GM19023 (cell line): ENCODE results near the gene PCED1B.

Experiments
- ATAC-seq: cut with Tn5 transposase; IDR thresholded peaks from one replicate; pipeline ENCODE4 v1.9.1; 2021; ENCODE audit warnings: mild to moderate bottlenecking, moderate library complexity; ENCODE audit not compliant: unreplicated experiment

Gene PCED1B

DNA sequence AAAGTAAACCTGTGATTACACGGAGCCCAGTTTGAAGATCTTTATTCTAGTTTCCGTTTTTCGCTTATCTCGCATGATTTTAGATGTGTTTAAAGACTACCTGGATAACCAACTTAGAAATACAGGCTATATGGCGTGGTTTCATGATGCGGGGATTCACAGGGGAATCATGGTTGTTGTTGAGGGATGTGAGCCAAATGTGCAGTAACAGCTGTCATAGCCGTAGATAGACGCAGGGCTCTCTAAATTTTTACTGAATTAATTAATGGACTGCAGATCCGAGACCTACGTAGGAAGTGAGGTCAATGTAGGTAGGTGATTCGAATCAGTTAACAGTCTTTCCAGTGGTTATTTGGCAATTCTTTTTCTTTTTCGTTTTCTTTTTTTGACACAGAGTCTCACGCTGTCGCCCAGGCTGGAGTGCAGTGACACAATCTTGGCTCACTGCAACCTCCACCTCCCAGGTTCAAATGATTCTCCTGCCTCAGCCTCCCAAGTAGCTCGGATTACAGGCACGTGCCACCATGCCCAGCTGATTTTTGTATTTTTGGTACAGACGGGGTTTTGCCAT lies 145.2 kb downstream of the PCED1B start:
- ATAC-seq = no peak

DNA sequence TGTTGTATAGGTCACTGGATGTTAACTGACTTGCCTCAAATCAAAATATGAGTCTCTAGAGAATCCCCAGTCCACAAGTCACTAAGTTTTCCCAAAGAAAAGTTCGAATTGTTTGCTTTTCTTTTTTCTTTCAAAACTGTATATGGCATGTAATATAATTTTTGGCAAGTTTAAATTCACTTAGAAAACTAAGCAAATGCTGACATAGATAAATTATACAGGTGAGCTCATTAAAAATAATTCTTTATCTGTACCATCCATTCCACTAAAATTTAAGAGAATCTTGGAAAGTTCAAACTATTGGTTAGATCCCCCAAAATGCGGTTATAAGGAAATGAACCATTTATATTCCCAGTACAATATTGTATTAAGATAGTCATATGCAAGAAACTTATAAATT lies 145.9 kb downstream of the PCED1B start:
- ATAC-seq = no peak

GRCh38 chr12:47226199-47226598 lies 146.8 kb downstream of the PCED1B start:
- ATAC-seq = no peak

DNA sequence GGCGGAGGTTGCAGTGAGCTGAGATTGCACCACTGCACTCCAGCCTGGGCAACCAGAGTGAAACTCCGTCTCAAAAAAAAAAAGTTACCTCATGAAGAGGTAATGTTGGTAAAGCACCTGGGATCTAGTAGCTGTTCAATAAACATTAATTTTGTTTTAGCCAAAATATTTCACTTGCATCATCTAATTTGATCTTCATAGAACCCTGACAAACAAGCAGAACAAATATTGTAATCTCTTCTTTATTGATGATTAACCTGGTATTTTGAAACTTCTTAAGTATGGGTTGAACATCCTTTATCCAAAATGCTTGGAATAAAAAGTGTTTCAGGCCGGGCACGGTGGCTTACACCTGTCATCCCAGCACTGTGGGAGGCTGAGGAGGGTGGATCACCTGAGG lies 149.4 kb downstream of the PCED1B start:
- no peak for ATAC-seq

DNA sequence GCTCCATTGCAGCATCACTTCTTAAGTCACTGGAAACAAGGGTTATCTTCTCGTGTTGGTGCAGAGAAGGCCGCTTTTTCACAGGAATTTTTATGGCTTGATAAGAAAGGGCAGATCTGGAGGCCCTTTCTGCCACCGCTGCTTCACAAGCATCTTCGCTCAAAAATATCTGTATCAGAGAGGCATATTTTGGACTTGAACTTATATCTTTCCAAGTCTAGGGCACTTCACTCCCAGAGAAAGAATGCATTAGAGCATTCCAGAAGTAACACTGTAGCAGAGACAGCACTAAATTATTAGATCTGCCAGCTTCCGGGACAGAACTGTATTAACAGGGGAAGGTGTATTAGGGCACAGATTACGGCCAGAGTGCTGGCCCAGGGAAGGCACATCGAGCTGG lies 152.0 kb downstream of the PCED1B start:
- ATAC-seq = no peak

DNA sequence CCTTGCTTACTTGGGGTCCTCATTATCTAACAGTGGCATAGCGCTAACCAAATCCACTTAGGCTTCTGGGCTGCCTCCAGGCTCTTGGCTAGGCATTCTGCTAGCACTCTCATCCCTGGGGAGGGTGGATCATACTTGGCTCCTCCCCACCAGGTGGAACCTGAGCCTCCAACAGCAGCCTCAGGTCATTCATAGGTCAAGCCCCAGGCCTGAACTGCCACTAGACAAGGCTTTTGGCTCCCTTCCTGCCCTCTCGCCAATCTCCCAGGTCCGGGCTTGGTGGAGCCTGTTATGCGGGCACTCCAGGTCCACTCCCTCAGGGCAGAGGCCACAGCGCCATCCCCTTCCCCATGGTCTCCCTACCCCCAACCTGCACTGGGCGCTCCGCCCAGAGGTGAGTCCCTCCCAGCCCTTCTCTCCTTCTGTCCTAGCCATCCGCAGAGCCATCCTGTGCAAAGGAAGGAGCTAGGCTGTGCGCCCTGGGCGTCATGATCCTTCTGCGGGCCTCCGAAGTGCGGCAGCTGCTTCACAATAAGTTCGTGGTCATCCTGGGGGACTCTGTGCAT lies 155.2 kb downstream of the PCED1B start:
- ATAC-seq = no peak

GRCh38 chr12:47235258-47236040 lies 156.0 kb downstream of the PCED1B start:
- no peak for ATAC-seq

DNA sequence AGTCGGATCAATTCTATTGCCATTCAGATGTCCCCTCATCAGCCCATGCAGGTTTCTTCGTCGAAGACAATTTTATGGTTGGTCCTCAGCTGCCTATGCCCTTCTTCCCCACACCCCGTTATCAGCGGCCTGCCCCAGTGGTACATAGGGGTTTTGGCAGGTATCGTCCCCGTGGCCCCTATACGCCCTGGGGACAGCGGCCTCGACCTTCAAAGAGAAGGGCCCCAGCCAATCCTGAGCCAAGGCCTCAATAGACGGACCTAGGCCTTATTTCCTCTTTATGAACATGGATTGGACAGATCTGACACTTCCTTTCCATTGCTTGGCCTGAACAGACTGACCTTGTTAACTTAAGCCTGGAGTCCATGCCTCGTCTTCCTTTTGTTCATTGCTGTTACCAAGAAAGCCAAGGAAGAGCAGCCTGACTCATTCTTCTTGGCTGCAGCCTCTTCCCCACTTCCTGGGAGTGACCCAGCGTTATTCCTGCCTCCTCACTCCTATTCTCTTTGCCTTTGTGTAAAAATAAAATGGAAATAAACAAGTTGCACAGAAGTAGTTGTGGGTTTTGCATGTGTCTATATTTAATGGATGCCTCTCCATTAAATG lies 156.8 kb downstream of the PCED1B start:
- ATAC-seq = no peak

- no peak for ATAC-seq
Observed at GRCh38 chr12:47237751-47238211, 158.4 kb downstream of the PCED1B start.

DNA sequence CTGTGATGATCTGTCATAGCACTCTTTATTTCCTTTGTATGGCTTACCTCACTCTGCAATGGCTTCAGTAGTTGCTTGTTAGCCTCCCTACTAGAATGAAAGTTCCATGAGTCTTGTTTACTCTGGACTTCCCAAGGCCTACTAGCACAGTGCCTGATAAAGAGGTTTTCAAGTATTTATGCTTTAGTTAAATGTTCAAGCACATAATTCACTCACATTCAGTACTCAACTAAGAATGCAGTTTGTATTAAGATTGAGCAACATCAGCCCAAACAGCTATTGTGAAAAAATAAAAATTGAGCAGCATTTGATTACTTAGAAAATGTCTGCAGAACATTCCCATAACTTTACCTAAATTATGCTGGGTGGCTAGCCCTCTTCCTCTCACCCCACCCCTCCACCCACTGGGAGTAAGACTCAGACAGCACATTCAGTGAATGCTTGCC lies 159.3 kb downstream of the PCED1B start:
- no peak for ATAC-seq

DNA sequence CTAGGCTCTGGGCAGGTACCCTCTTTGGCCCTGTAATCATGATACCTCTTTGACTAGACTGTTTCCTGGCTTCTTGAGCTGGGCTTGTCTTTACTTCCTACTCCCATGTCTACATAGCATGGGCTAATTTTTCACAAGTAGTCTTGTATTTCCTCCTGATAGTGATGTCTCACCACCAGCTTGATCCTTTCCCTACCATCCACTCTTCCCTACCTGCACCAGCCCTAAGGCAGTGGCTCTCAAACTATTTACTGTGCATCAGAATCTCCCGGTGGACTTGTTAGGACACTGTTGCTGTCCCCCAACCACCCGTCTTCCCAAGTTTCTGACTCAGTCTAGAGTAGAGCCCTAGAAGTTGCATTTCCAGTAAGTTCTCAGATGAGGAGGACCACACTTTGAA lies 163.0 kb downstream of the PCED1B start:
- no peak for ATAC-seq

DNA sequence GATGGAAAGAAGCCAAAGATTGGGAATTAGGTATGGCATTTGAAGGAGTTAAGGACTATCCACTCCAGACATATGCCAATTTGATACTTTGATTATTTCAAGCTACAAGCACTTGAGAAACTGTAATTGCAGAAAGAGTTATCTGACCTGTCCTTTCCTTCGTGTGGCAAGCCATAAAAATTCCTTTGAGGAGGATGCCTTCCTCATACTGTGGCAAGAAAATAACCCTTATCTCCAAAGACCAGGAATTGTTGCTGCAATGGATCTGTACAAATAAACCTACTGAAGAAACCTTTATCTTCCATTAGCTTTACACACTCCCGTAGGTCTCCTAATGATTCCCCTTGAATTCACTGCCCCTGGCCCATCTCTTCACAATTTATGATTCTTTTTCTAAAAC lies 165.4 kb downstream of the PCED1B start:
- no peak for ATAC-seq

DNA sequence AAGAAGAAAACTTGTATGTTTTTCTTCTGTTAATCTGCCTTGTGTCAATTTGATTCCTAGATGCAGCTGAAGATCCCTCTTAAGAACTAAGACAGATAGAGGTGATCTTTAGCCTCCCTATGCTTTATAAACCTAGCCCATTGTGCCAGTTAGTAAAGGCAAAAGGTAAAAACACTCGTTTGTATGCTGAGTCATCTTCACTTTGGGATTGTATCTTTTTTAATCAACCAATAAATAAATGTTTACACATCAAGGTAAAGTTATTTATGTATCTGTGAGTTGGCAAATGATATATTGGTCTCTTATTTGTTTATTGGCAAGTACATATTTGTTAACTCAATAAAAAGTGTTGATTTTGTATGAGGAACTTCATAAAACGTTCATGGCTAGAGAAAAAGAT lies 166.2 kb downstream of the PCED1B start:
- ATAC-seq = no peak

DNA sequence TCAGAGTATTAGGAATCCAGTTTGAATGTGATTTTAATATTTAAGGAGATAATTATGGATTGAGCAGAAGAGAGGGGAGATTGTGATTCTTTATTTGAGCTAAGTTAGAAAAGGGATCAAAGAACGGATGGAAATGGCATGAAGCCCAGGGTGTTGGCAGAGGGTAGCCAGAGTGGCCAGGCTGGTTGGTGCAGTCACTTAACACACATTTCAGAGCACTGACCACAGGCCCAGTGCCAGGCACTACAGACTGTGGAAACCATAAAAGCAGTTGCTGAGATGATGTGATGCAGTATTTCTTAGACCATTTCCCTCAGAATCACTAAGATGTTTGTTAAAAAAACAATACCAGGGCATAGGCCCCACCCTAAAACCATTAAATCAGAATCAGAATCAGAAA lies 168.0 kb downstream of the PCED1B start:
- ATAC-seq = no peak

- no peak for ATAC-seq
Observed at GRCh38 chr12:47249082-47249481, 169.7 kb downstream of the PCED1B start.

DNA sequence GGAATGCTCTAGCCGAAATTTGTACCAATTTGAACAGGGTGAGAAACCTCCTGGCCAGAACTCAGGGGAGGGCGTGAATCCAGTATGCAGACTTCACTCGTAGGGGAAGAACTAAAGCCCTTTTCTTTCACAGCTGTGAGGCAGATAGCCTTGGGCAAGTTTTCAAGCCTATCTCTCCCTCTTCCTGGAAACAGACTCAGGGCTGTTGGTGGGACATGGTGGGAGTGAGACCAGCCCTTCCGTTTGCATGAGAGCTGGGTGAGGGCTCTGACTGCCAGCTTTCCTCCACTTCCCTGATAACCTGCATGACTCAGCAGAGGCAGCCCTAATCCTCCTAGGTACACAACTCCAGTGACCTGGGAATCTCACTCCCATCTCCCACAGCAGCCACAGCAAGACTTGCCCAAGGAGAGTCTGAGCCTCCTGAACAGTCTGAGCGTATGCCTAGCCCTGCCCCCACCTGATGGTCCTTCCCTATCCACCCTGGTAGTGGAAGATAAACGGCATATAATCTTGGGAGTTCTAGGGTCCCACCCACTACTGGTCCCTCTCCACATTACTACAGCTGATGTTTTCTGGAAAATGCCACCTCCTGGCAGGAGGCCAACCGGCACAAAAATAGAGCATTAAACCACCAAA lies 170.4 kb downstream of the PCED1B start:
- no peak for ATAC-seq

DNA sequence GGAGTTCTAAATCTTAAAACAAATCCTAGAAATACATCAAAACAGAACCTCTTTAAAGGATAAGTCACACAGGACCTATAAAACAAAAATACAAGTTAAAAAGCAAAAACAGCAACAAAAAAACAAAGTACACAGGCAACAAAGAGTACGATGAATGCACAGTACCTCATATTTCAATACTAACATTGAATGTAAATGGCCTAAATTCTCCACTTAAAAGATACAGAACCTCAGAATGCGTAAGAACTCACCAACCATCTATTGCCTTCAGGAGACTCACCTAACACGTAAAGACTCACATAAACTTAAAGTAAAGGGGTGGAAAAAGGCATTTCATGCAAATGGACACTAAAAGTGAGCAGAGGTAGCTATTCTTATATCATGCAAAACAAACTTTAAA lies 172.5 kb downstream of the PCED1B start:
- no peak for ATAC-seq

DNA sequence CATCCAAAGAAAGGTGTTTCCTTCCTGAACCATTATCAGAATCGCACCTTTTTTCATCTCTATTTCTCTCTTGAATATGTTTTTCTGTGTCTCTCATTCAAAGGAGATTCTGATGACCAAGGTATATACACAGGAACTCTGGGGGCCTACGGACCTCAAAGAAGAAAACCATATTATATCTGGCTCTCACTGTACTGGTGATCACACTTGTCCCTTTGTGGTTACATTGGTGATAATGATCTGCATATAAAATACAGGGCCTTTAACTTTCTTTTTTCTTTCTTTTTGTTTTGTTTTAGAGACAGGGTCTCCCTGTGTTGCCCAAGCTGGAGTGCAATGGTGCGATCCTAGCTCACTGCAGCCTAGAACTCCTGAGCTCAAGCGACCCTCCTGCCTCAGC lies 185.5 kb downstream of the PCED1B start:
- ATAC-seq = no peak

DNA sequence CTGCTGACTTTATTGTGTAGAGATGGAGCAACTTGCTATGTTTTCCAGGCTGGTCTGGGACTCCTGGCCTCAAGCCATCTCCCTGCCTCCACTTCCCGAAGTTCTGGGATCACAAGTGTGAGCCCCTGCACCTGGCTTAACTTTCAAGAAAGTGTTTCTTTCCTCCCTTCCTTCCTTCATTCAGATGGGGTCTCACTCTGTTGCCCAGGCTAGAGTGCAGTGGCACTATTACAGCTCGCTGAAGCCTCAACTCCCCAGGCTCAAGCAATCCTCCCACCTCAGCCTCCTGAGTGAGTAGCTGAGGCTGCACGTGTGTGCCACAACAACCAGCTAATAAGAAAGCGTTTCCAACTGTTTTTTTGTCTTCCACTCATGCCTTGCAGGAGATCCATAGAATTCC lies 186.0 kb downstream of the PCED1B start:
- no peak for ATAC-seq

DNA sequence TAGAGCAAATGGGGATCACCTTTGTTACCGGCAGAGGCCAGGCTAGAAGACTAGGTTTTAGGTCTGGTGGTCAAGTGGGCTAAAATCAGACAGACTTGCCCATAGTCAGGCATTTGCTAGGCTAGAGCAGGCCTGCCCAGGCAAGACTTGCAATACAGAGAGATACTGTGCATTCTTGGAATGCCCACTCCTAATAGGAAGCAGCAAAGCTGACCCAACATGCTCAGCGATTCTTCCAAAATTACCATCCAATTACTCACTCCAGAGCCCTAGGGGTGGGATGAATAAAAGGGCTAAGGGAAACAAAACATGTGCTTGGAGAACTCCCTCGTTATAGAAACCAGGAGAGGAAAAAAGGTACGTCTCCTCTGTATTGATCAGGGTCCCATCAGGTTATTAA lies 188.2 kb downstream of the PCED1B start:
- ATAC-seq = no peak
